Measurements from ENCODE around the gene MRPS9.

DNA sequence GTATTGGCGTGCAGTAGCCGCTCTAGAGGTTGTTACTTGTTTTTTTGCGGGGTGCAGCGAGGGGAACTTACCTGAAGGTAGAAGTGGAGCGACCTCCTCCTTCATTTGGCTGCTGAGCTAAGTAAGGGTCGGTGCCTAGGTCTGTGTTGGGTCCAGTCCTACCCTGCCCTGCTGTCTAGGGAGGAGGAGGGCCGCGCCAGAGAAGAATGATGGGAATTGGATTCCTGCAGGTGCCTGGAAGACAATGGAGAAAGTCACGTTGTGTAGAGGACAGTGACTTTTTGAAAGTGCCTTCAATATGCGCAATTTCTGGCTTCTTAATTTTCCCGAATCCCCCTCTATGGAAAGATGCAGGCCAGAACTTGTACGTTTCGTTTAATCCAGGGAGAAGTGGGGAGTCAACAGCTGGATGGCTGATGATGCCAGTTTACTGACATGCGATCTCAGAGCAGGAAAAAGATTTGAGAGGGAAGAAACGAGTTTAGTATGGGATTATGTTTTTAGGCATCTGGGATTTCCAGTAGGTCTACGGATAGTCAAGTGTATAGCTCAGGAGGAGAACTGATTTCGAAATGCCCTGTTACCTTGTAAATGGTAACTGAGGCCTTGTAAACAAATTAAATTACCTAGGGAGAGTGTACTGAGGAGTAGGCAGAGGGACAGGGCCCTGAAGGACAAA, 653 bp downstream of the MRPS9 start:
- TF ChIP-seq, protein P1, sequence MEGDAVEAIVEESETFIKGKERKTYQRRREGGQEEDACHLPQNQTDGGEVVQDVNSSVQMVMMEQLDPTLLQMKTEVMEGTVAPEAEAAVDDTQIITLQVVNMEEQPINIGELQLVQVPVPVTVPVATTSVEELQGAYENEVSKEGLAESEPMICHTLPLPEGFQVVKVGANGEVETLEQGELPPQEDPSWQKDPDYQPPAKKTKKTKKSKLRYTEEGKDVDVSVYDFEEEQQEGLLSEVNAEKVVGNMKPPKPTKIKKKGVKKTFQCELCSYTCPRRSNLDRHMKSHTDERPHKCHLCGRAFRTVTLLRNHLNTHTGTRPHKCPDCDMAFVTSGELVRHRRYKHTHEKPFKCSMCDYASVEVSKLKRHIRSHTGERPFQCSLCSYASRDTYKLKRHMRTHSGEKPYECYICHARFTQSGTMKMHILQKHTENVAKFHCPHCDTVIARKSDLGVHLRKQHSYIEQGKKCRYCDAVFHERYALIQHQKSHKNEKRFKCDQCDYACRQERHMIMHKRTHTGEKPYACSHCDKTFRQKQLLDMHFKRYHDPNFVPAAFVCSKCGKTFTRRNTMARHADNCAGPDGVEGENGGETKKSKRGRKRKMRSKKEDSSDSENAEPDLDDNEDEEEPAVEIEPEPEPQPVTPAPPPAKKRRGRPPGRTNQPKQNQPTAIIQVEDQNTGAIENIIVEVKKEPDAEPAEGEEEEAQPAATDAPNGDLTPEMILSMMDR (conservative IDR thresholded peaks at IDR 0.05 in 1 of 2, IDR thresholded peaks at IDR 0.05 in 1 of 2; ENCODE audit: extremely low read depth in 1 of 2, insufficient read depth in 1 of 2, low read depth in 1 of 2, low read length in 2 of 2) = no peak
- no peak for TF ChIP-seq EZH2 (IDR thresholded peaks at IDR 0.05; ENCODE audit: borderline replicate concordance, low read length)
